ENCODE results near the gene ELN.

The ELN gene

GRCh38 chr7:74078461-74078860, 50.5 kb downstream of the ELN start:
- H3K9me3 ChIP-seq (ENCODE audit: severe bottlenecking), result no peaks in the 10 kb centered on the region
- H3K27me3 ChIP-seq (ENCODE audit: insufficient read depth, poor library complexity, severe bottlenecking), result no peaks in the 10 kb centered on the region
- ATAC-seq (ENCODE audit: low read depth) (no peak), DNase-seq (ENCODE audit: low spot score) (no peak)
- peaks cover 4% of the 10 kb centered on the region for H3K4me1 ChIP-seq (ENCODE audit: insufficient read depth, poor library complexity, severe bottlenecking)
- TF ChIP-seq, protein P1, sequence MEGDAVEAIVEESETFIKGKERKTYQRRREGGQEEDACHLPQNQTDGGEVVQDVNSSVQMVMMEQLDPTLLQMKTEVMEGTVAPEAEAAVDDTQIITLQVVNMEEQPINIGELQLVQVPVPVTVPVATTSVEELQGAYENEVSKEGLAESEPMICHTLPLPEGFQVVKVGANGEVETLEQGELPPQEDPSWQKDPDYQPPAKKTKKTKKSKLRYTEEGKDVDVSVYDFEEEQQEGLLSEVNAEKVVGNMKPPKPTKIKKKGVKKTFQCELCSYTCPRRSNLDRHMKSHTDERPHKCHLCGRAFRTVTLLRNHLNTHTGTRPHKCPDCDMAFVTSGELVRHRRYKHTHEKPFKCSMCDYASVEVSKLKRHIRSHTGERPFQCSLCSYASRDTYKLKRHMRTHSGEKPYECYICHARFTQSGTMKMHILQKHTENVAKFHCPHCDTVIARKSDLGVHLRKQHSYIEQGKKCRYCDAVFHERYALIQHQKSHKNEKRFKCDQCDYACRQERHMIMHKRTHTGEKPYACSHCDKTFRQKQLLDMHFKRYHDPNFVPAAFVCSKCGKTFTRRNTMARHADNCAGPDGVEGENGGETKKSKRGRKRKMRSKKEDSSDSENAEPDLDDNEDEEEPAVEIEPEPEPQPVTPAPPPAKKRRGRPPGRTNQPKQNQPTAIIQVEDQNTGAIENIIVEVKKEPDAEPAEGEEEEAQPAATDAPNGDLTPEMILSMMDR (IDR thresholded peaks at IDR 0.05; ENCODE audit: poor library complexity, severe bottlenecking), result no peak
- H3K36me3 ChIP-seq (ENCODE audit: low read depth), result no peaks in the 10 kb centered on the region
- H3K4me3 ChIP-seq (ENCODE audit: severe bottlenecking), result no peak overlapping the region
- H3K27ac ChIP-seq (ENCODE audit: poor library complexity, severe bottlenecking), result peak overlapping the region; percentile 16

DNA sequence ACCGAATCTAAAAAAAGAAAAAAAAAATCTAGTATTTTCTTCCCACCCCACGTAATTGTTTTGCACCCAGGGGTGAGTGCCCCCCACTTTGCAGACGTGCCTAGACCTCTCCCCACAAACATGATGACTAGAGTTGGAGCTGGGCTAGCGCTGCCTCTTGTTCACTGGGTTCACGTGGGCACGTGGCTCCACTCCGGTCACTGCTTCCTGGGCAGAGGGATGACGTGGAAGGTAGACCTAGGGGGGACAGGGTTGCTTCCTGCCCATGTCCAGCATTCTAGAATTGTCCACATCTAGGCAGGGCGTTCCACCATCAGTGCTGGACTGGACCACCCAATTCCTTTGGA, 54.8 kb downstream of the ELN start:
- H3K4me3 ChIP-seq (ENCODE audit: severe bottlenecking), result no peak overlapping the region
- TF ChIP-seq, protein P1 (IDR thresholded peaks at IDR 0.05; ENCODE audit: poor library complexity, severe bottlenecking), result no peak
- ATAC-seq (ENCODE audit: low read depth), result no peak
- H3K27ac ChIP-seq (ENCODE audit: poor library complexity, severe bottlenecking), result no peak overlapping the region
- no peaks in the 10 kb centered on the region for H3K27me3 ChIP-seq (ENCODE audit: insufficient read depth, poor library complexity, severe bottlenecking)
- H3K9me3 ChIP-seq (ENCODE audit: severe bottlenecking), result no peaks in the 10 kb centered on the region
- no peak for DNase-seq (ENCODE audit: low spot score)
- peaks cover 22% of the 10 kb centered on the region for H3K36me3 ChIP-seq (ENCODE audit: low read depth)
- peaks cover 10% of the 10 kb centered on the region for H3K4me1 ChIP-seq (ENCODE audit: insufficient read depth, poor library complexity, severe bottlenecking)

DNA sequence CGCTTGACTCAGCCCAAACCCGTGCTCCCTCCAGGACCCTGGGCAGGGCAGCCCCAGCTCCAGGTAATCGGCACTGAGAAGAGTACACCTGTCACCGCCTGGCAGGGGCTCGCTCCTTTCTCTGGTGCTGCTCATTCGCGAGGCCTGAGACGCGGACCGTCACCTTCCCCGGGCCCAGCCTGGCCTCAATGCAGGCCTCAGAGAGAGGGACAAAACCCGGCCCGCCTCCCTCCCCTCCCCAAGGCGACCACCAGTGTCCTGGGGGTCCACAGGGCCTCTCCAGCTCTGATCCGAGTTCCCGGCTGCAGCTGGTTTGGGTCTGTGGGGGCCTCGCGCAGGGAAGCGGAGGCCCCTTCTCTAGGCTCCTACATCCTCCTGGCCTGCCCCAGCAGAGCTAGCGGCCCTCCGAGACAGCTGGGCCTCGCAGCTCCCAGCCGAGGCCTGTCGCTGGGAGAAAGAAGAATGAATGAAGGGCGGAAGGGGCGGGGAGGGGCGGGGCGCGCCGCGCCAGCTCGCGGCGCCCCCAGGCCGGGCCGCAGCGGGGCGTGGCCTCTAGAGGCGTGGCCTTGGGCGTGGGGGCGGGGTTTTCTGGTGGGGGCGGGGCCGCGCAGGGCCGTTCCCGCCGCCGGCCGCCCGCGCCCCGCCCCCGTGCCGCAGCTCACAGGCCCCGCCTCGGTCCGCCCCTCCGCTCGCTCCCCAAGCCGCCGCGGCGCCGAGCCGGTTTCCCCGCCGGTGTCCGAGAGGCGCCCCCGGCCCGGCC, 55.3 kb downstream of the ELN start, which contains the start of gene LIMK1:
TSS of gene LIMK1 (plus strand) at position 688 of the 760 bp plus-strand sequence. CDS start 187 bp downstream, outside the sequence.
- Histone ChIP-seq H3K9me3 (ENCODE audit: severe bottlenecking) (no peaks in the 10 kb centered on the region), H3K4me1 (ENCODE audit: insufficient read depth, poor library complexity, severe bottlenecking) (peaks cover 10% of the 10 kb centered on the region), H3K36me3 (ENCODE audit: low read depth) (peaks cover 27% of the 10 kb centered on the region), H3K27me3 (ENCODE audit: insufficient read depth, poor library complexity, severe bottlenecking) (no peaks in the 10 kb centered on the region), H3K27ac (ENCODE audit: poor library complexity, severe bottlenecking) (peak within 1 kb of the TSS; percentile 77), H3K4me3 (ENCODE audit: severe bottlenecking) (peak within 1 kb of the TSS; percentile 44)
- ATAC-seq (ENCODE audit: low read depth), result peak; percentile 26
- no peak for DNase-seq (ENCODE audit: low spot score)
- TF ChIP-seq, protein P1 (IDR thresholded peaks at IDR 0.05; ENCODE audit: poor library complexity, severe bottlenecking), result no peak

DNA sequence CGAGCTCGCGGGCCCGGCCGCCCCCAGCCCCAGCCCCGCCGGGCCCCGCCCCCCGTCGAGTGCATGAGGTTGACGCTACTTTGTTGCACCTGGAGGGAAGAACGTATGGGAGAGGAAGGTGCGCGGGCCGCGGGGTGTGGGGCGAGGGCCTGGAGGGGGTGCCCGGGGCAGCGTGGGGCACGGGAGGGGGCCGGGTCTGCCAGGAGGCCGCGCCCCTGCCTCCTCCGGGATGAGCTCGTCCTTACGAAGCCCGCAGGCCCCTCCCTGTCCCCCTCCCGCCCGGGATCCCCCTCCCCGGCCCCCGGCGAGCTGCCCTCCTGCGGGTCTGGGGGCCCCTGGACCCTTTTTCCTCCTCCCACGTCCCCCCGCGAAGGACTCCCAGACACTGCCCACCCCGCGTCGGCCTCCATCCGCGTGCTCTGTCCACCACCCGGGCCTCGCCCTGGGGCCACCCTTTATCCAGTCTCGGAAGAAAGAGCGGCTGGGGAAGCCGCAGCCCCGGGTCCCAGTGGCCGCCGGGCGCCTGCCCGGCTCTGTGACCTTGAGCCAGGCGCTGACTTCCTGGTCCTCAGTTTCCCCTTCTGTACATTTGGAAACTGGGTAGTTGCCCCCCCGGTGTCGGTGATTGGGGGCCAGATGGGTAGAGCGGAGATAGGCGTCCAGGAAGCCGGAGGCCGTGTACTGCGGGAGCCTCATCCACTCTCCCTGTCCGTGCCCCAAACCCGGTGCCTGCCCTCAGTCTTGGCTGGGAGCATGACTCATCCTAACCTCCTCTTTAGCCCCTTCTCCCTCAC, 56.2 kb downstream of the ELN start:
- TF ChIP-seq, protein P1 (IDR thresholded peaks at IDR 0.05; ENCODE audit: poor library complexity, severe bottlenecking), result no peak
- DNase-seq (ENCODE audit: low spot score) (no peak), ATAC-seq (ENCODE audit: low read depth) (peak; percentile 73)
- Histone ChIP-seq H3K4me1 (ENCODE audit: insufficient read depth, poor library complexity, severe bottlenecking) (peaks cover 10% of the 10 kb centered on the region), H3K9me3 (ENCODE audit: severe bottlenecking) (no peaks in the 10 kb centered on the region), H3K4me3 (ENCODE audit: severe bottlenecking) (peak overlapping the region; percentile 44), H3K36me3 (ENCODE audit: low read depth) (peaks cover 27% of the 10 kb centered on the region), H3K27me3 (ENCODE audit: insufficient read depth, poor library complexity, severe bottlenecking) (no peaks in the 10 kb centered on the region), H3K27ac (ENCODE audit: poor library complexity, severe bottlenecking) (peak overlapping the region; percentile 77)
